Activated CD4-positive, alpha-beta T cell treated with anti-CD3 and anti-CD28 coated beads for 36 hours (primary cell): ENCODE results near the gene NXPH1. TPM values are rescaled to one million over a fixed set of nuclear protein-coding genes. Genes with fewer than 3 reads are reported as not detected.

Experiments used
- ATAC-seq: fragments of 200-7000 bp; cut with Tn5 transposase; one replicate; pipeline ENCODE4 v1.10.0; 2021; ENCODE audit warnings: mild to moderate bottlenecking, moderate library complexity
- CTCF ChIA-PET: fragments of 350-600 bp; sonication (Branson Sonifier 250); formaldehyde crosslinking; loops from one replicate; lab custom pipeline; 2021; ENCODE audit warnings: antibody characterized with exemption; lab: Charles Lee
- POLR2A ChIA-PET: fragments of 350-600 bp; sonication (Branson Sonifier 250); formaldehyde crosslinking; loops from one replicate; lab custom pipeline; 2021; ENCODE audit warnings: antibody characterized with exemption, inconsistent platforms; lab: Charles Lee
- DNase-seq: peaks from one replicate; pipeline ENCODE4 v3.0.0-alpha.2; 2020
- H3K27ac Mint-ChIP-seq: one replicate; pipeline ENCODE4 v1.8.0; 2021; ENCODE audit warnings: mixed read lengths
- H3K27me3 Mint-ChIP-seq: one replicate; pipeline ENCODE4 v1.8.0; 2021; ENCODE audit warnings: mixed read lengths
- H3K36me3 Mint-ChIP-seq: one replicate; pipeline ENCODE4 v1.8.0; 2021; ENCODE audit warnings: low read depth, mixed read lengths
- H3K4me1 Mint-ChIP-seq: one replicate; pipeline ENCODE4 v1.8.0; 2021; ENCODE audit warnings: mixed read lengths
- H3K4me3 Mint-ChIP-seq: one replicate; pipeline ENCODE4 v1.8.0; 2021; ENCODE audit warnings: mild to moderate bottlenecking, moderate library complexity, mixed read lengths
- H3K9me3 Mint-ChIP-seq: one replicate; pipeline ENCODE4 v1.8.0; 2021; ENCODE audit warnings: low read depth, mixed read lengths
- intact Hi-C, 2 experiments: fragments of 100-400 bp; cut with DNase I in 1 of 2; cut with micrococcal nuclease in 1 of 2; formaldehyde crosslinking; loops; one replicate each; pipeline versions ENCODE4 v1.14.2 to v1.15.1; 2022 to 2024; cut with DNase I, micrococcal nuclease
- total RNA-seq, 2 experiments: library from RNA; stranded (reverse); gene quantifications; one replicate each; pipeline ENCODE4 v1.2.3, GENCODE V29; 2021

Gene NXPH1
- total RNA-seq = not detected

DNA sequence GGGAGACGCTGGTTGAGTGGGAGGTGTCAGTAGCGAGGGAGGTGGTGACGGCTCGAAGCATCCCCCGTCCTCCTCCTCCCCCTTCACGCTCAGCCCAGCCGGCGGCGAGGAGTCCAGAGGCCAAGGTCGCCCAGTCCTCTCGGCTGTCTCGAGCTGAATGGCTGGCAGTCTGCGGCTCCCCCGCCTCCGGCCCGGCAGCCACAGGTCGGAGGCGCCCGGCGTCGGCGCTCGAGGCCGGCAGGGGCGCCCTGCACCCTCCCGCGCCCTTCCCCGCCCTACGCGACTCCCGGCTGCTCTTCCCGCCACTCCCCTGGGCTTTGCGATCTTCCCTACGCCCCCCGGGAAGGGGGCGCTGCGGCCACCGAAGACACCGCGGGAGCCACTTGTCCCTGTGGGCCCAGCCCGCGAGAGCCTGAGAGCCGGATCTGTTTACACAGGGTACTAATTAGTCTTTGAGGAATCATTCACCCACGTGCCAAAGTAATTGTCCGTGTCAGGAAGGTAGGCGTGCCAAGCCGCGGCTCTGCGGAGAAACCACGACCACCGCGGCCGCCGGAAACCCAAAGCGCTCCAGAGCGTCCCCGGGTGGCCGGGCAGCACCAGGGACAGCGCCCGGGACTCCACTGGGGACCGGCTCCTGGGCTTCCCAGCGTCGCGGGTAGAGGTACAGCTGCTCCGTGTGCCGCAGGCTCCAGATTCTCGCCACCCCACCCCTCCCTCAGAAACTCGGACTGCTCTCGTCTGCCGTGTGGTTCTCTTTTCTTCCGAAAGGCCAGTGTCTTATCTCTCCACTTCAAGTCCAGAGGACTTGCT is at the start of gene NXPH1:
TSS of gene NXPH1 (plus strand) at position 133 of the 813 bp plus-strand sequence.
- H3K27ac Mint-ChIP-seq = no peak within 1 kb of the TSS
- ATAC-seq = no peak
- peaks cover 62% of the 10 kb centered on the region for H3K27me3 Mint-ChIP-seq
- peak; percentile 41 for DNase-seq
- CTCF ChIA-PET = no interaction called here
- peaks cover 18% of the 10 kb centered on the region for H3K4me1 Mint-ChIP-seq
- no peaks in the 10 kb centered on the region for H3K9me3 Mint-ChIP-seq
- intact Hi-C loops = no loop called here
- H3K36me3 Mint-ChIP-seq = no peaks in the 10 kb centered on the region
- no peak within 1 kb of the TSS for H3K4me3 Mint-ChIP-seq
- POLR2A ChIA-PET = no interaction called here

- ChIA-PET CTCF (interaction anchor here (1.1 kb wide), 1 partner anchor 34 kb away, joined by 3 read pairs; no protein-coding TSS in a partner anchor), POLR2A (no interaction called here)
- H3K9me3 Mint-ChIP-seq = no peaks in the 10 kb centered on the region
- H3K36me3 Mint-ChIP-seq = no peaks in the 10 kb centered on the region
- peaks cover 22% of the 10 kb centered on the region for H3K27me3 Mint-ChIP-seq
- H3K4me3 Mint-ChIP-seq = no peak overlapping the region
- H3K27ac Mint-ChIP-seq = no peak overlapping the region
- peaks cover 6% of the 10 kb centered on the region for H3K4me1 Mint-ChIP-seq
- ATAC-seq = no peak
- DNase-seq = no peak
- intact Hi-C loops = no loop called here
These were observed 48.5 kb upstream of the NXPH1 start for GRCh38 chr7:8384901-8385300.

- no peak for DNase-seq
- POLR2A ChIA-PET = no interaction called here
- ATAC-seq = peak; percentile 36
- no peak overlapping the region for H3K27ac Mint-ChIP-seq
- no peaks in the 10 kb centered on the region for H3K9me3 Mint-ChIP-seq
- CTCF ChIA-PET = no interaction called here
- H3K36me3 Mint-ChIP-seq = no peaks in the 10 kb centered on the region
- H3K4me3 Mint-ChIP-seq = no peak overlapping the region
- peaks cover 10% of the 10 kb centered on the region for H3K27me3 Mint-ChIP-seq
- intact Hi-C loops = no loop called here
- H3K4me1 Mint-ChIP-seq = peaks cover 6% of the 10 kb centered on the region
These were observed 46.4 kb upstream of the NXPH1 start for GRCh38 chr7:8386926-8387550.

DNA sequence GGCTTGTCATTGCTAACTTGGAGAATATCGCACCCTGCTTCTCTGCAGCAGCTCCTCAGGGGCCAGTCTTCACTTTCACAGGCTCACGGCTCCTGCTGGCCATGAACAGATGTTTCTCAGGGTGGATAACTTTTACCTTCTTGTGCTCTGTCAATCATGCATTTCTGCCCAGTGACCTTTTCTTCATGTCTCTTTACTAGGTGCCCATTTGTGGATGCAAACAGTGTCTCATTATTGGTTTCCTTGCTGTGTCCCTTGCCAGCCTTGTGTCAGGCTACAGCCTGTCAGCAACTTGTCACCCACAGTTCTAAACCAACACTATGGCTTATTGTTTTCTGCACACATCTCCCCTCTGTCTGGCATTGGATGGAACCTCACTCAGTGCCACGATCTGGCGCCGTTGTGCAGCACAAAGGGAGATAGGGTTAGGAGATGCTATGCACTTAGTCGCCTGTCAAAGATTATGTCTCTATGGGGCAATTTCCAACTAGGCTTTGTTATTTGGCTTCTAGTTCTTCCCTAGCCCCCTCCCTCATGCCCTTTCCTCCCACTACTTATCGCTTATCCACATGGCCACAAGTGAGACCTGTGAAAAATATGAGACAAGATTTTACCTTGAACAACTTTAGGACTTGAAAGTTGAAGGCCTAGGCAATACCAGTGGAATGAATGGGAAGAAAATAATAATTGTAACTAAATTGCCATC is 45.7 kb upstream of the NXPH1 start:
- ATAC-seq (no peak), DNase-seq (no peak)
- Mint-ChIP-seq H3K36me3 (no peaks in the 10 kb centered on the region), H3K4me3 (no peak overlapping the region), H3K9me3 (no peaks in the 10 kb centered on the region), H3K4me1 (peaks cover 6% of the 10 kb centered on the region), H3K27me3 (peaks cover 10% of the 10 kb centered on the region), H3K27ac (no peak overlapping the region)
- ChIA-PET CTCF (no interaction called here), POLR2A (no interaction called here)
- intact Hi-C loops = no loop called here

- H3K36me3 Mint-ChIP-seq = no peaks in the 10 kb centered on the region
- H3K4me3 Mint-ChIP-seq = no peak overlapping the region
- H3K27me3 Mint-ChIP-seq = peaks cover 10% of the 10 kb centered on the region
- H3K9me3 Mint-ChIP-seq = no peaks in the 10 kb centered on the region
- DNase-seq = no peak
- intact Hi-C loops = no loop called here
- CTCF ChIA-PET = no interaction called here
- POLR2A ChIA-PET = no interaction called here
- peaks cover 6% of the 10 kb centered on the region for H3K4me1 Mint-ChIP-seq
- no peak overlapping the region for H3K27ac Mint-ChIP-seq
- ATAC-seq = no peak
These were observed 45.2 kb upstream of the NXPH1 start for GRCh38 chr7:8388257-8388625.

DNA sequence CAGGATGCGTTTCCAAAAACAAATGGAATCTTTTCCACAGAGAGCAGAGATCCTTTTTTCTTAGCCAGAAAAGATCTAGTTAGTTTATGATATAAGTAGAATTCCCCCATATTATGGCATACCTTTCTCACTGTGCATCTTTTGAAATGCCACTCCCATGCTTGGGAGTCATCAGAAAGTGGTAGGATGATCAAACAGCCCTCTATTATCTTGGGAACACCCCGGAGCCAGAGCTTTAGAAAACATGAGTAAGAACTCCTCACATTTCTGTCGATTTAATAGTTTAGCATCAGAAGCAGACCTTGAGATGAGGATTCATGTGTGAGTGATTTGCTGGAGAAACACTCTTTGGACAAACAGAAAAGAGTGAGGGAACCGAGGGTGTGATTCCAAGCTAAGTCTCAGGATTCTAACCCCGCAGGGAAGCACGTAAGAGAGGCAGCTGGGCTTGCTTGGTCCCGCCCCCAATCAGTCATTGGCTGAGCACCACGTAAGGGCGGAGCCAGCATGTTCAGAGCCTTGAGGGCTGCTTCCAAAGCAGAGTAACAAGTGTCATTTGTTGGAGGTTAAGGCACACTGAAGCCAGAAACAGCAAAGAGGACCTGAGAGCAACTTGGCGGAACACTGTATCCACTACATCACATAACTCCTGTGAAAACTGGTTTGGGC is 43.7 kb upstream of the NXPH1 start:
- POLR2A ChIA-PET = no interaction called here
- H3K4me3 Mint-ChIP-seq = no peak overlapping the region
- CTCF ChIA-PET = no interaction called here
- H3K27ac Mint-ChIP-seq = no peak overlapping the region
- no peaks in the 10 kb centered on the region for H3K36me3 Mint-ChIP-seq
- DNase-seq = peak; percentile 5
- peaks cover 11% of the 10 kb centered on the region for H3K27me3 Mint-ChIP-seq
- ATAC-seq = no peak
- H3K4me1 Mint-ChIP-seq = peaks cover 6% of the 10 kb centered on the region
- H3K9me3 Mint-ChIP-seq = no peaks in the 10 kb centered on the region
- intact Hi-C loops = no loop called here

- CTCF ChIA-PET = no interaction called here
- no peak for ATAC-seq
- POLR2A ChIA-PET = no interaction called here
- H3K4me3 Mint-ChIP-seq = no peak overlapping the region
- peaks cover 6% of the 10 kb centered on the region for H3K4me1 Mint-ChIP-seq
- peaks cover 10% of the 10 kb centered on the region for H3K27me3 Mint-ChIP-seq
- no peaks in the 10 kb centered on the region for H3K9me3 Mint-ChIP-seq
- DNase-seq = no peak
- intact Hi-C loops = no loop called here
- no peaks in the 10 kb centered on the region for H3K36me3 Mint-ChIP-seq
- no peak overlapping the region for H3K27ac Mint-ChIP-seq
These were observed 43.2 kb upstream of the NXPH1 start for GRCh38 chr7:8390262-8390626.

- DNase-seq (no peak), ATAC-seq (no peak)
- intact Hi-C loops = no loop called here
- Mint-ChIP-seq H3K9me3 (no peaks in the 10 kb centered on the region), H3K36me3 (no peaks in the 10 kb centered on the region), H3K27me3 (peaks cover 6% of the 10 kb centered on the region), H3K27ac (no peak overlapping the region), H3K4me1 (peaks cover 6% of the 10 kb centered on the region), H3K4me3 (no peak overlapping the region)
- POLR2A ChIA-PET = no interaction called here
- CTCF ChIA-PET = interaction anchor here (0.9 kb wide), 1 partner anchor 13 kb away, joined by 3 read pairs; no protein-coding TSS in a partner anchor
These were observed 41.9 kb upstream of the NXPH1 start for GRCh38 chr7:8391353-8392062.

DNA sequence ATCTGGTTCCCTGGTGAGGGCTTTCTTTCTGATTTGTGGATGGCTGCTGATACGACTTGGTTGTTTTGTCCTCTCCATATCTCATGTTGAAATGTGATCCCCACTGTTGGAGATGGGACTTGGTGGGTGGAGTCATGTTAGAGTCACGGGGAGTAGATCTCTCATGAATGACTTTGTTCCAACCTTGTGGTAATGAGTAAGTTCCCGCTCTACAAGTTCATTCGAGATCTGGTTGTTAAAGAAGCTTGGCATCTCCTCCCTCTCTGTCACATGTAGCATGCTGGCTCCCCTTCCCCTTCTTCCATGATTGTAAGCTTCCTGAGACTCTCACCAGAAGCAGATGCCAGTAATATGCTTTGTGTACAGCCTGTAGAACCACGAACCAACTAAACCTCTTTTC is 37.1 kb upstream of the NXPH1 start:
- no peak overlapping the region for H3K27ac Mint-ChIP-seq
- no peaks in the 10 kb centered on the region for H3K36me3 Mint-ChIP-seq
- DNase-seq (no peak), ATAC-seq (no peak)
- no peaks in the 10 kb centered on the region for H3K9me3 Mint-ChIP-seq
- POLR2A ChIA-PET = no interaction called here
- no peaks in the 10 kb centered on the region for H3K4me1 Mint-ChIP-seq
- H3K4me3 Mint-ChIP-seq = no peak overlapping the region
- intact Hi-C loops = no loop called here
- H3K27me3 Mint-ChIP-seq = peaks cover 18% of the 10 kb centered on the region
- CTCF ChIA-PET = no interaction called here

- Mint-ChIP-seq H3K36me3 (no peaks in the 10 kb centered on the region), H3K27ac (no peak overlapping the region), H3K4me1 (no peaks in the 10 kb centered on the region), H3K27me3 (peaks cover 18% of the 10 kb centered on the region), H3K9me3 (no peaks in the 10 kb centered on the region), H3K4me3 (no peak overlapping the region)
- intact Hi-C loops = no loop called here
- ChIA-PET POLR2A (no interaction called here), CTCF (interaction anchor here (1.9 kb wide), 1 partner anchor 11 kb away, joined by 6 read pairs; no protein-coding TSS in a partner anchor)
- DNase-seq (no peak), ATAC-seq (no peak)
These were observed 24.5 kb upstream of the NXPH1 start for GRCh38 chr7:8408871-8409270.

GRCh38 chr7:8411103-8411502 is 22.3 kb upstream of the NXPH1 start:
- no peak for DNase-seq
- POLR2A ChIA-PET = no interaction called here
- intact Hi-C loops = no loop called here
- no peak for ATAC-seq
- peaks cover 18% of the 10 kb centered on the region for H3K27me3 Mint-ChIP-seq
- CTCF ChIA-PET = no interaction called here
- no peak overlapping the region for H3K27ac Mint-ChIP-seq
- no peak overlapping the region for H3K4me3 Mint-ChIP-seq
- no peaks in the 10 kb centered on the region for H3K9me3 Mint-ChIP-seq
- no peaks in the 10 kb centered on the region for H3K36me3 Mint-ChIP-seq
- no peaks in the 10 kb centered on the region for H3K4me1 Mint-ChIP-seq
